ENCODE measurements around the gene TEX26.

The TEX26 gene

DNA sequence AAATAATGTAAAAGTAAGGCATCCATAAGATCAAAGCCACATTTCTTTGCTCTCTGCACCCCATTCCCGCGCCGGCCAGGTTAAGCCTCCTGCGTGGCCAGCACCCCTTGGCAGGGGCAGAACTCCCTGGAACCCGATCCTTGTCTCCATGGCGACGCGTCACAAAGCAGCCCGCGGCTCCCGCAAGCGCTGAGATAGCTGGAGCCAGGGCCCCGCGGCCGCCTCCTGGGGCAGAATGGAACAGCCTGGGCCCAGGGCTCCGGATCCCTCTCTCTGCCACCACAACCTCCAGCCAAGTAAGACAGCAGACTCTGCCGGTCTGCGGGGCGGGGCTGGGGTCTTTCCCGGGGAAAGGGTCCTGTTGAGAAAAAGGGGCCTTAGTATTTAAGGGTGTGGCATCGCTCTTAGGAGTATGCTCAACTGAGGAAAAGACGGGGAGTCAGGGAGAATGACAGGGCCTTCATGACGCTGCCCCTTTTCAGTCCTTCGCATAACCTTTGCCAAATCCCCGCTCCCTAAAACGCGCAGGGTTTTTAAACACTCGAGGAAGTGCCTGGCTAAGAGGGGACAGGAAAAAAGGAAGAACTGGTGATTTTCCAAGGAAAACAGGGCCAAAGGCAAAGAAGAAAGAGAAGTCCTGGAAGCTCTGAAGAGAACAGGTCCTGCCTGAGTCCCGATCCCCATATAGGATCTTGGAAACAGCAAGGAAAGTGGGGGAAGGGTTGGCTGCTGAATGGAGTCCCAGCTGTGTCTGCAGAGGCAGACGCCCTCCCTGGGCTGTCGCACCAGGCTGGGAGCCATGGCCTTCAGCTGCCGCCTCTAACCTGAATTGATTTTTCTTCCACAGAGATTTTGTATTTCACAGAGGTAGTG is at the start of gene TEX26:
TSS of gene TEX26 (plus strand) at position 176 of the 873 bp plus-strand sequence. CDS start at position 236, 60 bp downstream.
- DNase-seq = no peak

DNA sequence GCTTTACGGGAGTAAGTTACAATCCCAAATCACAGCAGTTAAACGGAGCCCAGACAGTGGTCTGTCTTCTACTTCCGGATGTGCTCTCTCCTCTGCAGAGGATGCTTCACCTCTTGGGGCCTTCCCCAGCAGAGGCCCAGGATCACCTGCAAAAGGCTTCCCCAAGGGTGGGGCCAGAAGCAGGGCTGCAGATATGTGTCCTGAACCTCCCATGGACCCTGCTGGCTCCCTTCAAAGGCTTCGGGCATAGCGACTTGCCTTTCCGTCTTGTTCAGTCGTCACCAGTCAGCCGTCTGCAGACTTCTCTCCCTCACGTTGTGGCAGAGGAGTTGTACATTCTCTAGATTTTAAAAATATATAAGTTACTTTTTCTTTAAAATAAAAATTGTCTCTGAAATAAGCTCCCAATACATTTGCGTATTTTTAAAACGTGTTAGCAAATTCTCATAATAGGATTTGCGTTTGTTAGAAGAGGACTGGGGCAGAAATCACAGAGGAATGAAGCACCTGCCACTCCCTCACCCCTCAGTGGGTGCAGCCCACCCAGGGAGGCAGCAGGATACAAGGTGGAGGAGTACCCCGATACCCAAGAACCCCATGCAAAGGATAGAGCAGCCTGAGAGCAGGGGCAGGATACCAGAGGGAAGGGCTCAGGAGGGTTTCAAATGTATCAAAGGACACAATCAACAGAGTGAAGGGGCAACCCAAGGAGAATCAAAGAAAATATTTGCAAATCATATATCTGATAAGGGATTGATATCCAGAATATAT is 49.3 kb upstream of the TEX26 start:
- no peak for DNase-seq

DNA sequence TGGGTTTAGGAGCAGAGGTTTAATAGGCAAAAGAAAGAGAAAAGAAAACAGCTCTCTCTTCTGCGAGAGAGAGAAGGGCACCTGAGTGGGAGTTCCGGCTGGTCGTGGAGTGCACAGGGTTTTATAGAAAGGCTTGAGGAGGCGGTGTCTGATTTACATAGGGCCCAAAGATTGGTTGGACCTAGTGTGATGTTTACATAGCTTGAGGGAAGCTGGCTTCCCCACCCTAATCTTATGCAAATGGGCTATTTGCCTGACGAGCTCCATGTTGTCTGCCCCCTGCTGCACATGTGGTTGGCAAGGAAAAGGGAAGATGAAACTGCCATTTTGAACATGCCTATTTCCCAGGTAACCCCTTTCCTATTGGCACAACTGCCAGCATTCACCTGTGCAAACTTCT is 47.9 kb upstream of the TEX26 start:
- DNase-seq = peak in 1 of 2 experiments; percentile 32

DNA sequence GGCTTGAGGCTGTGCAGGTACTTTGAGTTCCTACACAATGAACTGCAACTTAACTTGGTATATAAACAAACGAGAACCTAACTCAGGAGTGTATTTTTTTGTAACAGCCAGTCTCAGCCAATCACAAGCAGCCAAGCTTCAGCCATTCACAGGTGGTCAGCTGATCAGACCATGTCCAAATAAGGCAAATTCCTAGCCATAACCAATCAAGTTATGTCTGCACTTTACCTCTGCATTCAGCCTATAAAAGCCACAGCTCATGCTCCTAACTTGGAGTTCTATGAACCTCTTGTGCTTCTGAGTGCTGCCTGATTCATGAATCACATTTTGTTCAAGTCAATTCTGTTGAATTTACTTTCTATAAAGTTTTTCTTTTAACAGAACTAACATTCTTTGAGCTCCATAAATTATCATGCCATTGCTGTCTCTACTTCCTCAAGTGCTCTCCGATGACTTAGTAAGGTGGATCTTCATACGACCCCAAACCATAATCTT is 43.2 kb upstream of the TEX26 start:
- DNase-seq = no peak

DNA sequence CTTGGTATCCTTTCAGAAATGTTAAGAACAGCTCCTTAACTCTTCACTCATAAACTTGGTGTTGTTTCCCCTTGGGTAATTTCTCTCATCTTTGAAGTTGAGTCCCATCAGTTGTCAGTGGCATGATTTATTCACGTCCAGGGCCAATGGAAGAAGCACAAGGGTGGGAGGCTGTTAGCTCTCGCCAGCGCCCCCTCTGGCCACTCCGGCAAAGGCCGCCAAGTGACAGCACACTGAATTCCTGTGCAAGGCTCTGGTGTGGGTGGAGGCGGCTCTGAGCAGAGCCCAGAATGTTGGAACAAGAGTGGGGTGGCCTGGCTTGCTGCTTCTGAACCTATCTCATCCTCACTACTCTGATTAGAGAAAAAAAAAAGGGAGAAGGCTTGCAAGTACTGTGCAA is 39.5 kb upstream of the TEX26 start:
- DNase-seq = no peak

DNA sequence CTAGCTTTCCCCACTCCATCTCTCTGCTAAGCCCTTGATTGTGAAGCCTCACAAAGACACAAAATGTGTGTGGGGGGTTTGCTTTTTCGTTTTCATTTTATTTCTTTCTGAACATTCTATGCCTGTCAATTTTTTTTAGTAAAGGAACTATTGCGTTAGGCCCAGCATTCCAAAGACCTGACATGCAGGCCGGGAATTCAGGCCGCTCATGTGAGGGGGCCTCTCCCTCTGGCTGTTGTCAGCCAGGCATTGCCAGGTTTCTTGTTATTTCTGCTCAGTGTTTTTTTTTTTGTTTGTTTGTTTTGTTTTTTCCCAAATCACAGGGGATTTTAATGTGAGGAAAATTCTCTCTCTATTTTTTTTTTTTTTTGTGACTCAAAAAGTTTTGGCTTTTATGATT is 36.7 kb upstream of the TEX26 start:
- DNase-seq = no peak

DNA sequence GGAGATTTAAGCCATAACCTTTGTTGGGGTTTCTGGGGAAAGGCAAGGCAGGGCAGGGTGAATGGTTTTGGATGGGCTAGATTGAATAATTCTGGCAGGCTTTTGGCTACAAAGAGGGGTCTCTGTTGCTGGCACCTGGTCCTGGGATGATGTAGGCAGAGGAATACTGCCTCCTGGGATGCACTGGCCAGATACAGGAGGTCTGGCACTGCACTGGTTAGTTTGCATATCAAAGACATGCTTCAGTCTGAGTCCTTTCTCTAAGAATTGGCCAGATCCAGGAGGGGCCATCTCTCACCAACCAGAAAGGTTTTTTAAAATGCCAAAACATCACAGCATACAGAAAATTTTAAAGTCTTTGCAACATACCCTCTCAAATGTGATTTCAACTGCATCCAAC is 34.4 kb upstream of the TEX26 start:
- no peak for DNase-seq

DNA sequence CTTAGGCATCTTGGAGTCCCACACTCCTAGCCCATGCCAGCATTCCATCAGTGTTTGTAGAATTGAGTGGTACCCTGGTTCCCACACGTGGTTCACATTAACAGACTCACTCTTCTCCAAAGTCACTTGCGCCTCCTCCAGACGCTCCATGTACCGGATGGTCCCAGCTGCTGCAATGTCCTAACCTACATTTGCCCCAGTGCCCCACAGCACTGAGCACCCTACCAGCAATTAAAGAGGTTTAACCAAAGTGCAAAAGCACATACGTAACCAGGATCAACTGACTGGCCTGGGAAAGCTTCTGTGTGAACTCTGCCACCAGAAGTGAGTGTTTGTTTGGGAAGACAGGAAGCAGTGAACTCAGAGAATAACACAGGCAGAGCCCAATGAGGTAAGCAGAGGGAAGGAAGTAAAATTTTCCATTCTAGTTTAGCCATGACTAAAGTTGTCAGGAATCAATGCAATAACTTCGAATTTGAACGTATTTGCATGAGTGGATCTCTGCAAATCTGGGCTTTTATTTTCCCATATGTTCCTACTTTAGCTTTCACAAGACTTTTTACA is 33.7 kb upstream of the TEX26 start:
- no peak for DNase-seq

DNA sequence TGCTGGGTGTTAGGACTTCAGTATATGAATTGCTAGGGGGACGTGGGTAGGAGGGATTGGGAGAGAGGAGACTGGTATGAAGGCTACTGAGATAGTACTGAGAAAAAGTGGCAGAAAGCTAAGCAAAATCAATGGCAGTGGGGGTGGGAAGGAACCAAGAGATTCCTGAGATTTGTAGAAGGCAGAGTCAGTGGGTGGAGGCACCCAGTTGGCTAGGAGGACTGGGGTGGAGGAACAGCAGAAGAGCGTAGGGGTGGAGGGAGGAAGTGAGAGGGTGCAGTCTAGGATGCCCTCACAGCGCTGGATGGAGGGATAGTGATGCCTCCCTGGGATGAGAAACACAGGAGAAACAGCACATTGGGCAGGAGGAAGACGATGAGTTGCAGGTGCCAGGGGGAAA is 32.0 kb upstream of the TEX26 start:
- no peak for DNase-seq

DNA sequence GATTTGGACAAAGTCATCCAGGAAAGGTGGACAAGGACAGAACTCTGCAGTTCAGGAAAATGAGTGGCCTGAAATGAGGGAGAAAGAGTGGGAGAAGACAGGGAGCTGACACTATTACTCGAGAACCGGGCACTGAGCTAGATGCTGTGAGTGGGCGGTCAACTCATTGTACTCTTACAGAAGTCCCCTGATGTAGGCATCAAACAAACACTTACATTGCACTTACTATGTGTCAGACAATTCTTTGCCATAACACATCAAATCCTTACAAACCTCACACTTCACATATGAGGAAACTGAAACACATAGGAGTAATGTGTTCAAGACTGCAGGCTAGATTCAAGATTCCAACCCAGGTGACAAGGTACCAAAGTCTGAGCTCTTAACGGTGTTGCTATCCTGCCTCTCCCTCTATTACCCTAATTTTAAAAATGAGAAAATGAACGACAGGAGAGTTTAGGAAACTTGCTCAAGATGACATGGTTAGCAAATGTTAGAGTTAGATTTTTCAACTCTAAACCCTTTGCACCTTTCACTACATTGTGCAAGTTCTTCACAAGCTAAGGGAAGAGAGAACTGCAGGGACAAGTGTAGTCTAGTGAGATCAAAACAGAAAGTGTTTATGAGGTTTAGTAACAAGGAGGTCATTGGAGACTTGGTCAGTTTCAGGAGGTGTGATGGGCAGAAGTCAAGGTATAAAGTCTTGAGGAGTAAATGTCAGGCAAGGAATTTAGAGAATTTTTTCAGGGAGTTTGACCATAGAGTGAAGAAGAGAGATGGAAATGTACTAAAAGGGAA is 31.3 kb upstream of the TEX26 start:
- DNase-seq = no peak

DNA sequence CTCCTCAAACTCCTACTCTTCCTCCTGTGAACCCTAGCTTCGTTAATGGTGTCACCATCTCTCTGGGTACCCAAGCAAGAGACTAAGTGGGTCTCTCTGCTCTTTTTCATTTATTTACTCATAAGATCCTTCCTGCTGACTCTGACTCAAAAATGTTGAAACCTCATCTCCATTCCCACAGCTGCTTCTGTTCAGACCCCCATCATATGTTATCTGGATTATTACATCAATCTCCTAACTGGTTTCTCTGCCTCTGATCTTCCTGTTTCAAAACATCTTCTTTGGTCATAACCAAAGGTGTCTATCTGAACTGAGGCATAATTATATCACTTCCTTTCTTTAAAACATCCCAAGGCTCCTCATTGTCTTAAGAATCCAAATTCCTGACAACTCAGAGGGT is 28.4 kb upstream of the TEX26 start:
- DNase-seq = no peak

DNA sequence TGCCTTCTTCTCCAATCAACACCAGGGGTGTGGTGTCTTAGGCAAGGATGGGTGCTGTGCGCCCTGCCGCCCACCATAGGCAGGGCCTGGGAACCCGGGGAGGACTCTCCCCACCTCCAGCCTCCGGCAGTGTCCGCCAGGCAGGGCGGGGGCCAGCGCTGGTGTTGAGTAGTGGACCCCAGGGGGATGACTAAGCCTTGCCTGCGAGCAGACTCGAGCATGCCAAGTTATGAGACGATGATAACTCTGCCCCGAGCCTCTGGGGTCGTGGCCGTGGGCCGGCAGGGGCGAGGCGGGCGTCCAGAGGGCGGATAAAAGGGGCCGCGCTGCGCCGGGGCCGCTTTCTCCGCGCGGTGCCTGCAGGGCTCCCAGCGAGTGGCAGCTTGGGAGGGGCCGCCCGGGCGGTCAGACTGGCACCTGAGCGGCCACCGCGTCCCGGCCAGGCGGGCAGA is 26.5 kb upstream of the TEX26 start, which contains the start of gene MEDAG:
TSS of gene MEDAG (plus strand) at position 340 of the 452 bp plus-strand sequence. CDS start 245 bp downstream, outside the sequence.
- DNase-seq = no peak

DNA sequence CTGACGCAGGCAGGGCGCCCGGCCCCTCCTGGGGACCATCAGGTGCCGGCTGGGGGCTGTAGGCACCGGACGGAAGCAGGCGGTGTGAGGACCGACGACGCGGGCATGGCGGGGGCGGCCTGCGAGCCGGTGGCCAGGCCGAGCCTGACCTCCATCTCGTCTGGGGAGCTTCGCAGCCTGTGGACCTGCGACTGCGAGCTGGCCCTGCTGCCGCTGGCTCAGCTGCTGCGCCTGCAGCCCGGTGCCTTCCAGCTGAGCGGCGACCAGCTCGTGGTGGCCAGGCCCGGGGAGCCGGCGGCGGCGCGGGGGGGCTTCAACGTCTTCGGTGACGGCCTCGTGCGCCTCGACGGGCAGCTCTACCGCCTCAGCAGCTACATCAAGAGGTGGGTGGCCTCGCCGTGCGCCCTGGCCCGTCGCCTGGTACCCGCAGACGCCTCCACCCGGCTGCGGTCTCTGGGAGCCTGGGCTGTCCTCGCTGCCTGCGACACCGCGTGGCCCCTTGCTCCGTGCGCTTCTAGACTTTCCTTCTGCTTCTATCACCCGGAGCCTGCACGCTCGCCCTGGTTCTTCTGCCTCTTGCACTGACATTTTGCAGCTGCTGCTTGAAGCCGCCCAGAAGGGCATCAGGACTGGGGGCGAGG is 25.9 kb upstream of the TEX26 start:
- DNase-seq = no peak

DNA sequence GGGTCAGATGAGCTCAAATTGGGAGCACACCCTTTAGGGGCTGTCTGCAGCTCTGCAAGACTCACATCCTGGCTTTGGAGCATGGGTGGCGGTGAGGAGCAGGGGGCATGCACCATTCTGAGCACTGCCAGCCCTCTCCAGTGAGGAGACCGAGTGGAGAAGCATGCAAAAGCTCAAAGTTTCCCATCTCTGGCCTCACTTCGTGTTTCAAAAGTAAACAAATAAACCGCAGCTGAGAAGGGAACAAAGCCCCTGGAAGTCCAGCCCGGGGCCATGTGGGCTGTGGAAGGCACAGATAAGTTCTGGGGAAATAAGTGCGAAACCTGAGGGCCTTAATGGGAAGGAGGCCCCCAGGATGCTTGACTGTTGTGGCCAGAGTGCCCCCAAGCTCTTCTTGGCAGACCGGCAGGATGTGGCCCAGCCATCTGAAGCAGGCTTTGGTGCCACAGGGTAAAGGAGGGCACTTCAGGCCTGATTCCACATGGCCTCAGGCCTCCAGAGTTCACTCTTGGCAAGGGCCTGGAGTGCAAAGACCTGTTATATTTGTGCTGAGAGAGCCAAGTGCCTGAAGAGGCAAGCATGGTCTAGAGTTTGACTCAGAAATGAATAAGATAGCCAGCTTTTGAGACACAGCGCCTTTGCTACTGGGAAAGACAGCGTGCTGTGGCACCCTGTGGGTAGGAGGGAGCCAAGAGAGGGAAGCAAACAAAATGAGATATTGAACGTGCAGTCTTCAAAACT is 25.2 kb upstream of the TEX26 start:
- DNase-seq = peak in 1 of 2 experiments; percentile 14

DNA sequence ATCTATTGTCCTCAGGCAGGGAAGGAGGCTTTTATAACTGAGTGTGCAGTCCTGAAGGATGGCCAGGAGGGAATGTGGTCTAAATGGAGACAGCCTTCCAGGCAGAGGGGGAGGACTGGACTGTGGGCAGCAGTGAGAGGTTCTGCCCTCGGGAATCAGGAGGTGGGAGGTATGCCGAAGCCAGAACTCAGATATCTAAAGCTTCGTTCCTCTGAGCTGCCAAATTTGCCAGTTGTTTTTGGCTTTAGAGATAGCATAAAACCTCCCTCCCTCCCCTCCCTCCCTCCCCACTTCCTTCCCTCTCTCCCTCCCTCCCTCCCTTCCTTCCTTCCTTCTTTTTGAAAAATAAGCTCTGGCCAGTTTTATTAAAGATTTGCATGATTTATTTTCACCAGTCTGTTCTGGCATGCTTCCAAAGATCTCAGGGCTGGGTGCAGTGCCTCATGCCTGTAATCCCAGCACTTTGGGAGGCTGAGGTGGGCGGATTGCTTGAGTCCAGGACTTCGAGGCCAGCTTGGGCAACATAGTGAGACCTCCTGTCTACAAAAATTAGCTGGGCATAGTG is 24.0 kb upstream of the TEX26 start:
- DNase-seq = peak in 1 of 2 experiments; percentile 25

DNA sequence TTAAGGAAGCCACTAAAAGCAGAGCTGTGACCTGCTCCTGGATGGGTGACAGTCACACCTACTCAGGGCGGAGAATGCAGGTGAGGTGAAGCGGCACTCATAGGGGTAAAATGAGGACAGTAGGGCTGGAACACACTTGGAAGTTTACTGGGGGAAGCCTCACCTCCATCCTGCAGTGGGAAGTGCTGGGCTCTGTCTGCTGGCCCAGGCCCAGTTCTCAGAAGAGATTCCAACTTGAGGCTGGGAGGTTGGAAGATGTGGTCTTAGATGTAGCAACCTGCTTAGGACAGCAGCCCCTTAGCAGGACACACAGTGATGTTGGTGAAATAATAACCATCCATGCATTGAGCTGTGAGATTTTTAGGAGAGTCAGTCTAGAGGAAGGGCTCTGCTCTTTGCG is 21.8 kb upstream of the TEX26 start:
- no peak for DNase-seq

DNA sequence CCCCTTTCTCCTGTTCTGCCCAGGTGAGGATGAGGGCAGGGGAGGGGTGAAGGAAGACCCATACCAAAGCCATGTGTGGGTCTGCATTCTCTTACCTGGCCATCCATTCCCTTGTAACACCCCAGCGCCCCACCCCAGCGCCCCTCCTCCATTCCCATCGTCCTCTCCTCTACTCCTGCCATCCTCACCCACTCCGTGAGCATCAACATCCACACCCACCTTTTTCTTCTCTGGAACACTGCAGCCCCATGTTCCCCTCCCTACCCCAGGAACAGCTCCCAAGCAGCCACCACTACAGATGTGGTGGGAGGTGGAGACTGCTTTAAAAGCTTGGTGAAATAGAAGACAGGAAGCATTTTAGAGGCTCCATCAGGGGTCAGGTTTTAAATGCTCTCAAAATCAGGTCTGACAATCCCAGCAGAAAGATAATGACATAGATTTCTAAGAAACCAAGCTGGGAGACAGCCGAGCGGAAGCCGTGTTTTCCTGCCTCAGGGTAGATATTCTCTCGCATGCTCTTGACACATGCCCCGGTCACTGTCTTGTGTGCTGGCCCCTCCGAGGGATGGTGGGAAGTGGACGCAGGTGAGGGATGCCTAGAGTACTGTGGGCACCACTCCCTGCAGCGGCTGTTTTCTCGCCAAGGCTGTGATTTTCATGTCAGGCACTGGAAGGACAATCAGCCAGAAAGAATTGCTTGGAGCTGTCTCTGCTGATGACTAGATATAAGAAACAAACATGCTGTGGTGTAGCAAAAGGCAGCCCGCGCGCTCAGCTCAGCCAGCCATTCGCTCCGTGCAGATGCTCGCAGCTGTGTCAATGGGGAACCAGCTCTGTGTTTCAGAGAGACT is 16.5 kb upstream of the TEX26 start:
- DNase-seq = no peak

DNA sequence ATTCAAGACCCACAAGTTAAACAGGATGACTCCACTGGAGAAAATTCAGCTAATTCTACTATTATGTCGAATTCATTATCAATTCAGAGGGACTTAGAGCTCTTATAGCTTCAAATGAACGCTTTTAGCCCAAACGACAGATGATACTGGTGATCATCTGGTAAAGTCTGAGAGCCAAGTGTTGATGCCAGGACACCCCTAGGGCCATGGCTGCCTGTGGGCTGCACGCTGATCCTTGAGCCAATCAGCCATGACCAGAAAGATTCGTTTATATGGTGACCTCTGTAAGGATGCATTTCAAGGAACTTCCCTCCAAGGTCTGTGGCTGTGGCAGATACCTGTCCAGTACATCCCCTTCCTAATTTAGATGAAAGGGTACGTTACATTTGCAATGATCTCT is 15.5 kb upstream of the TEX26 start:
- no peak for DNase-seq

DNA sequence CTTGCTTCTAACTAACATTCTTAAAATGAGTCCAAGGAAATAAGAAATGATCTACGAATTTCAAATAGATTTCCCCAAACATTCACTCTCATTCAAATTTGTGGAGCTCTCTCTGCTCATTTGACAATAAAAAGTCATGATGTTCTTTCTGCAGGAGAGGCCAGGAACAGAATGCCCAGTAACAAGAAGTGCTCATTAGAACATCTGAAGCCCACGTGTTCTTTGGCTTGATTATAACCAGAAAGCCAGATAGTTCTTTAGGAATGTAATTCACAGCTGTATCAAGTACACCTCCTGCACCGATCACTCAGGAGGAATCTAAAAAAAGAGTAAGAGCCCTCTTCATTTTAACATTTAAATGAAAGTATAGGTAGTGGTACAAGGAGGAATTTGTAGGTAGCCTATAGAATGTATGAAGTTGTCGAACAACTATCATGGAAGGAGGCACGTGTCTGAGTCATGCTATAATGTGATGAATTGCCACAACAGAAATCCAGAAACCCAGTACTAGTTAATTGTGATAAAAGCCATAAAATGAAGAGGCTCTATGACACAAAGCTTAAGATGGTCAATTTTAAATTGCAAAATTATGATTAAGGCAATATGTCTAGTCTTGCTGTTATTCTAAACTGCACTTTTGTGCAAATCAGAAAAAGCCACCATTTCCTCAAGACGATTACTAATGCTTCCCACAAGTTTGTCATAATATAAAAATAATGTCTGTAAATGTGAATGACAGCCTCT is 13.6 kb upstream of the TEX26 start:
- no peak for DNase-seq

Data from NCI-H446 (cell line).